Upper lobe of right lung (tissue), 1 donor: ENCODE measurements around the gene LHFPL3. TPM values are rescaled to one million over a fixed set of nuclear protein-coding genes. Genes with fewer than 3 reads are reported as not detected.

ENCODE experiments used
- ATAC-seq: fragments of 200-7000 bp; cut with Tn5 transposase; one replicate; pipeline ENCODE4 v1.9.1; 2020; ENCODE audit warnings: mild to moderate bottlenecking, moderate library complexity
- DNase-seq: peaks from one replicate; pipeline ENCODE4 v3.0.0-alpha.2; 2020
- H3K27ac ChIP-seq: fragments of 200-600 bp; one replicate; pipeline ENCODE4 v1.8.0; 2022
- H3K27me3 ChIP-seq: fragments of 200-600 bp; one replicate; pipeline ENCODE4 v1.8.0; 2022; ENCODE audit warnings: mild to moderate bottlenecking
- H3K36me3 ChIP-seq: fragments of 200-600 bp; one replicate; pipeline ENCODE4 v1.8.0; 2022
- H3K4me1 ChIP-seq: fragments of 200-600 bp; one replicate; pipeline ENCODE4 v1.8.0; 2022
- H3K4me3 ChIP-seq: fragments of 200-600 bp; one replicate; pipeline ENCODE4 v1.8.0; 2022; ENCODE audit warnings: mild to moderate bottlenecking
- H3K9me3 ChIP-seq: fragments of 200-600 bp; one replicate; pipeline ENCODE4 v1.8.0; 2022
- intact Hi-C: fragments of 100-400 bp; cut with DNase I; formaldehyde crosslinking; loops from one replicate; pipeline ENCODE4 v1.11.0; 2022
- total RNA-seq: library from RNA; stranded (reverse); fragmentation: NEBNext Ultra II Directional; extraction: Animal tissue kit (Norgen Biotek cat#: 25700); gene quantifications from one replicate; pipeline ENCODE4 v1.2.1, GENCODE V29; 2021
- TF ChIP-seq, protein P1 (sequence below): fragments of 200-600 bp; IDR thresholded peaks from one replicate; pipeline ENCODE4 v1.8.0; 2022; ENCODE audit warnings: antibody characterized with exemption
- donor health status: DM: no; HTN: yes; CAD: no; lungs with severe emphysema.

Gene LHFPL3
- total RNA-seq, 1 donor from 2014 or later: not detected

DNA sequence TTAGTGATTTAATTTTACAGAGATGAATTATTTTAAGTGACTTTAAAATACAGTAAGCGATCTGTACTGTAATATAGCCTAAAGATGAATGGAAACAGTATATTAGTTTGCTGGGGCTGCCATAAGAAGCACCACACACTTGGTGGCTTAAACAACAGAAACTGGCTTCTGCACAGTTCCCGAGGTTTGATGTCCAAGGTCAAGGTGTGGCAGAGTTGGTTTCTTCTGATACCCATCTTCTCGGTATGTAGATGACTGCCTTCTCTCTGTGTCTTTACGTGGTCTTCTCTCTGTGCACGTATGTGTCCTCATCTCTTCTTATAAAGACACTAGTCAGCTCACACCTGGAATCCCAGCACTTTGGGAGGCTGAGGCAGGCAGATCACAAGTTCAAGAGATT lies 621.6 kb downstream of the LHFPL3 start:
- intact Hi-C loops: no loop called here
- no peak overlapping the region for H3K27ac ChIP-seq
- TF ChIP-seq, protein P1, sequence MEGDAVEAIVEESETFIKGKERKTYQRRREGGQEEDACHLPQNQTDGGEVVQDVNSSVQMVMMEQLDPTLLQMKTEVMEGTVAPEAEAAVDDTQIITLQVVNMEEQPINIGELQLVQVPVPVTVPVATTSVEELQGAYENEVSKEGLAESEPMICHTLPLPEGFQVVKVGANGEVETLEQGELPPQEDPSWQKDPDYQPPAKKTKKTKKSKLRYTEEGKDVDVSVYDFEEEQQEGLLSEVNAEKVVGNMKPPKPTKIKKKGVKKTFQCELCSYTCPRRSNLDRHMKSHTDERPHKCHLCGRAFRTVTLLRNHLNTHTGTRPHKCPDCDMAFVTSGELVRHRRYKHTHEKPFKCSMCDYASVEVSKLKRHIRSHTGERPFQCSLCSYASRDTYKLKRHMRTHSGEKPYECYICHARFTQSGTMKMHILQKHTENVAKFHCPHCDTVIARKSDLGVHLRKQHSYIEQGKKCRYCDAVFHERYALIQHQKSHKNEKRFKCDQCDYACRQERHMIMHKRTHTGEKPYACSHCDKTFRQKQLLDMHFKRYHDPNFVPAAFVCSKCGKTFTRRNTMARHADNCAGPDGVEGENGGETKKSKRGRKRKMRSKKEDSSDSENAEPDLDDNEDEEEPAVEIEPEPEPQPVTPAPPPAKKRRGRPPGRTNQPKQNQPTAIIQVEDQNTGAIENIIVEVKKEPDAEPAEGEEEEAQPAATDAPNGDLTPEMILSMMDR: no peak

DNA sequence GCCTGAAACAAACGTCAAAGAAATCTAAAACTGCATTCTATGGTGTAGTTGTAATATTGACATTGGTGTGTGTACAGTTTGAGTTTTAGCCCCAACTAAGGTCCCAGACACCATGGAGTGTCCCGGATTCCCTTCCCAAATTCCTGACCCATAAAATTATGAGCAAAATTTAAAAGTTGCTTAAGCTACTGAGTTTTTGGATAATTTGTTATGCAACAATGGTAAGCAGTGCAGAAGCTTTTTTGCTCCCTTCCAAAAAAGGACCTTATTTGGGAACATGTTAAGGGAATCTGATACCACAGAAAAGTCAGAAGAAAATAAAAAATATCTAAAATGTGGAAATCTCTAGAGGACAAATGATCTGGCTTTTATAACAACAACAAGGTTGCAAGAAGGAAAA lies 622.4 kb downstream of the LHFPL3 start:
- DNase-seq (no peak), ATAC-seq (no peak)
- H3K36me3 ChIP-seq: no peaks in the 10 kb centered on the region
- H3K4me3 ChIP-seq: no peak overlapping the region
- intact Hi-C loops: no loop called here
- no peaks in the 10 kb centered on the region for H3K27me3 ChIP-seq
- peaks cover 12% of the 10 kb centered on the region for H3K4me1 ChIP-seq
- H3K9me3 ChIP-seq: no peaks in the 10 kb centered on the region
- peak overlapping the region; percentile 52 for H3K27ac ChIP-seq
- TF ChIP-seq, protein P1: no peak

More for the DNA sequence above, 621.6 kb downstream of the LHFPL3 start:
- Histone ChIP-seq H3K4me1 (peaks cover 14% of the 10 kb centered on the region), H3K4me3 (no peak overlapping the region), H3K27me3 (no peaks in the 10 kb centered on the region), H3K9me3 (no peaks in the 10 kb centered on the region), H3K36me3 (no peaks in the 10 kb centered on the region)
- DNase-seq (no peak), ATAC-seq (no peak)

DNA sequence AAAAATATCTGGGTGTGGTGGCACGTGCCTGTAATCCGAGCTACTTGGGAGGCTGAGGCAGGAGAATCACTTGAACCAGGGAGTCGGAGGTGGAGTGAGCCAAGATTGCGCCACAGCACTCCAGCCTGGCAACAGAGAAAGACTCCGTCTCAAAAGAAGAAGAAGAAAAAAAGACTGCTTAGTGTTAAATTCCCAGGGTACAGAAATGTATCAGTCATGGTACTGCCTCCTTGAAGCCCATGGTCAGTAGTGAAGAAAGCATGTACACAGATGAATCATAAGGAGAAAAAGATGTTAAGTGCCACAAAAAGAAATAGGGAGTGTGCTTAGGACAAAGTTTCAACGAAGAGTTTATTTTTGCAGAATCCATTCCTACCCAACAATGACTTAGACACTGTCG lies 623.1 kb downstream of the LHFPL3 start:
- Histone ChIP-seq H3K4me1 (peaks cover 8% of the 10 kb centered on the region), H3K9me3 (no peaks in the 10 kb centered on the region)
- ATAC-seq: no peak

DNA sequence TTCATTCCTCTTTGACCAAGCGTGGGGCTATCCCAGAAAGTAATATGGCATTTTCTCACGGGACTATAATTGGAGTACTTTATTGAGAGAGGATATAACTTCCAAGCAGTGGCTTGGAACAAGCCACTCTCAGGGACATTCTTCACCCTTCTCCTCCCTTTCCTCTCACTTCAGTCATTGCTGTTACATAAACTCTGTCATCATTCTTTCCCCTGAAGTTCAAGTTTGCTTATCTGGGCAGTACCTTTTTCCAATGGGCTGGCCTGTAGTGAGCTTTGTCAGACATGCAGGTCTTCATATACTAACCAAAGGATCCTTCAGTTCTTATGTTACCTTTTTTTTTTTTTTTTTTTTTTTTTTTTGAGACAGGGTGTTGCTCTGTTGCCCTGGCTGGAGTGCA lies 626.9 kb downstream of the LHFPL3 start:
- peak; percentile 68 for ATAC-seq
- TF ChIP-seq, protein P1: no peak
- H3K9me3 ChIP-seq: no peaks in the 10 kb centered on the region
- DNase-seq: no peak
- intact Hi-C loops: no loop called here
- peak overlapping the region; percentile 34 for H3K27ac ChIP-seq
- H3K4me3 ChIP-seq: no peak overlapping the region
- no peaks in the 10 kb centered on the region for H3K36me3 ChIP-seq
- no peaks in the 10 kb centered on the region for H3K27me3 ChIP-seq
- H3K4me1 ChIP-seq: peaks cover 23% of the 10 kb centered on the region

More for the DNA sequence above, 623.1 kb downstream of the LHFPL3 start:
- TF ChIP-seq, protein P1: no peak
- intact Hi-C loops: no loop called here
- H3K36me3 ChIP-seq: no peaks in the 10 kb centered on the region
- no peak for DNase-seq
- no peak overlapping the region for H3K4me3 ChIP-seq
- peak overlapping the region; percentile 52 for H3K27ac ChIP-seq
- no peaks in the 10 kb centered on the region for H3K27me3 ChIP-seq

Other genes with a start within 250 kb of the LHFPL3 start
- 13.6 TPM for gene ORC5, start 120.6 kb upstream of the LHFPL3 start, total RNA-seq